ENCODE results near the gene TNRC18.
"Not testable (repeated sequence)": the region's sequence is repeated elsewhere in the genome, so short reads cannot be mapped to it uniquely, and the experiment has no call there.

The TNRC18 gene

DNA sequence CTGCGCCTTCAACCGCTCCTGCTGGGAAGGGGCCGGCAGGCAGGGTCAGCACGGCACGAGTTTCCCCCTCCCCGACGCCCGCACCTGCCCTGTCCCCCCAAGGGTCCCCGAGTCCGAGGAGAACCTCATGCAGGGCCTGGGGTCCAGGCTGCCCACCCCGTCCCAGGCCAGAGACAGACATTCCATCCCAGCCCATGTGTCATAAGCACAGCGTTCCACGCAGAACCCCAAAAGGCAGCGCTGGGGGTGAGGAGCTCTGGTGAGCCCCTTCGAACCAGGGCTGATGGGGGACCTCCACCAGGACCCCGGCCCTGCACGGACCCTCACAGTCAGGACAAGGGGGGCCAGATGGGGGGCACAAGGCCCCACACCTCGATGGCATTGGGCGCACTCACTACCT is 49.2 kb downstream of the TNRC18 start:
- no peak for DNase-seq

DNA sequence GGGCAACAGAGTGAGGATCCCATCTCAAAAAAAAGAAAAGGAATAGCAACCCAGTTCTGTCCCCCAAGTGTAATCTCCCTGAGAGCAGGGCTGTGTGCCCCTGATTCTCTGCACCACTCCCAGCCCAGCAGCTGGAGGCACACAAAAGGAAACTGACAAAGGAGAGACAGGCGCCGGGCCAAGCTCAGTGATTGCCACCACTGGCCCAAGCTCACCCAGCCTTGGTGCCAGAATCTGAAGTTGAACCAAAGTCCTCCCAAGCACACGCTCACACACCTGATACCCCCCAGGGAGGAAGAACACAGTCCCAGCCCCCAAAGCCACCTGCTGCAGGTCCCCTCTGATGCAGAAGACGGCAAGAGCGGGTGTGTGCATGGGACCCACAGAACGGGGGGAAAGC is 50.3 kb downstream of the TNRC18 start:
- DNase-seq = no peak

DNA sequence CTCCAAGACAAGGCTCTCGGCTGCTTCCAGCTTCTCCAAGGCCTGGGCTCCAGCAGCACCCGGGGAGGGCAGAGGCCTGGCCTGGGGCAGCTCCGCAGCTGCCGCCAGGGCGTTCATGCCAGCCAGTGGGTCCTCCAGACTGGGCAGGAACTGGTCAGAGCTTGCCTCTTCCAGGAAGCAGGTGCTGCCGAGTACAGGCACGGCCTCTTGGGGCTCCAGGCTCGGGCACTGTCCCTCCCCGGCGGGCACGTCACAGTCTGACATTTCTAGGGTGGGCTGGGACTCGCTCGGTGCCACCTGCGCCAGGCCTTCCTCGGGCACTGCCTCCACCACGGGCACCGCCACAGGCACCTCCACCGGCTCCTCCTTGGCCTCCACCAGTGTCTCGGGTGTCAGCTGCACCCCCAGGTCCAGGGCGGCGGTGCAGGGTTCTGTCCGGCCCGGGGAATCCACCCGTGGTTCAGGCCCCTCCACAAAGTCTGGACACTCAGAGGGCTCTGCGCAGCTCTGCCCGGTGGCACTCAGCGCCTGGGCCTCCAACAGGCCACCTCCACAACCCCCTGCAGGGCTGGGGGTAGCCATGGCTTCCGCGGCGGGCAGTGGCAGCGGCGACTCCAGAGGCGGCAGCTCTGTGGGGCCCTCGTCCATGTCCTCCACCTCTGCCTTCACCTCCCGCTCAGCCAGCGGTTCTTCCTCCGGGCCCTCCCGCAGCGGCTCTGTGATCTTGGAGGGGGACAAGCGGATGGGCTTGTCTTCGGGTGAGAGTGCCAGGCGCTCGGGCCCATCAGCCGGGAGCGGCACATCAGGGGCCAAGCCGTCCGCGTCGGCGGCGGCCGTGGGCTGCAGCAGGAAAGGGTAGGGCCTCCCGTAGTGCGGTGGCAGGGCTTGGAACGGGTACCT is 52.9 kb downstream of the TNRC18 start:
- no peak for DNase-seq

DNA sequence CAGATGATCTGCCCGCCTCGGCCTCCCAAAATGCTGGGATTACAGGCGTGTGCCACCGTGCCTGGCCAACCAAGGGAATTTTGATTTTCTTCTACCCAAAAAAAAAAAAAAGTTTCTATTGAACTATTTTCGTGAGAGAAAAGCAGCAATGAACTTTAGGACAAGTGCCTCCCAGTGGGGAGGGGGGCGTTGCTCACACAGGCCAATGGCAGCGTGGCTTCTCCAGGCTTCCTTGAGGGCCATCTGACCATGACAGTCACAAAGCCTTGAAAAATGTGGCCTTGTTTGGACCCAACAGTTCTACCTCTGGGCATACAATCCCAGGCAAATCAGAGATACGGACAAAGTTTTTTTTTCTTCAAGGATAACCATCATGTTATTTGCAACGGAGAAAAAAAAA is 56.0 kb downstream of the TNRC18 start:
- DNase-seq = no peak

DNA sequence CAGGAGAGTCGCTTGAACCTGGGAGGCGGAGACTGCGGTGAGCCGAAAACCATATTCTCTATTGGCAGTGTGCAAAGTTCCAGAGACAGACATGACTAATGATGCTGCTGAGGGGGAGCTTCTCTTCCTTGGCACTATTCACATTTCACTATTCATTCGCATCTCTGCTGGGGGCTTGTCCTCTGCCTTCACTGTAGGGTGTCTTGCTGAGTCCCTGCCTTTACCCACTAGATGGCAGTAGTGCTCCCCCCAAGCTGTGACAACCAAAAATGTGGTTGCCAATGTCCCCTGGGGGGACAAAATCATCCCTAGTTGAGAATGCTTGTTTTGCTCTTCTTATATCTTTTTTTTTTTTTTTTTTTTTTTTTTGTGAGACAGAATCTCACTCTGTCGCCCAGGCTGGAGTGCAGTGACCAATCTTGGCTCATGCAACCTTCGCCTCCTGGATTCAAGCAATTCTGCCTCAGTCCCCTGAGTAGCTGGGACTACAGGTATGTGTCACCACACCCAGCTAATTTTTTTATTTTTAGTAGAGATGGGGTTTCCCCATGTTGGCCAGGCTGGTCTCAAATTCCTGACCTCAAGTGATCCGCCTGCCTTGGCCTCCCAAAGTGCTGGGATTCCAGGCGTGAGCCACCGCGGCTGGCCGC is 57.5 kb downstream of the TNRC18 start:
- peak; percentile 40 for DNase-seq

DNA sequence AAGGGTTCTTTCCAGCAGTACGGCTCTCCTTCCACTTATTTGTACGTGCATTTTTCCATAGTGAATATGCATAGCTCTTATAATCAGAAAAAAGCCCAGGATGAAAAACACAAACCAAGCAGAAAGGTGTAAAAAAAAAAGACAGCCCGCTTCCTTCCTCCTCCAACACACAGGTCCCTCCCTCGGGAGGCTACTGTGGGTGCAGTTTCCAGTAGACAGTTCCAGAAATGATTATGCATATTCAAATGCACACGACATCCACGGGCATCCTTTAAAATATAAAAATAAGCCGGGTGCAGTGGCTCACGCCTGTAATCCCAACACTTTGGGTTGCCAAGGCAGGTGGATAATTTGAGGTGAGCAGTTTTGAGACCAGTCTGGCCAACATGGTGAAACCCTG is 59.9 kb downstream of the TNRC18 start:
- DNase-seq = no peak

DNA sequence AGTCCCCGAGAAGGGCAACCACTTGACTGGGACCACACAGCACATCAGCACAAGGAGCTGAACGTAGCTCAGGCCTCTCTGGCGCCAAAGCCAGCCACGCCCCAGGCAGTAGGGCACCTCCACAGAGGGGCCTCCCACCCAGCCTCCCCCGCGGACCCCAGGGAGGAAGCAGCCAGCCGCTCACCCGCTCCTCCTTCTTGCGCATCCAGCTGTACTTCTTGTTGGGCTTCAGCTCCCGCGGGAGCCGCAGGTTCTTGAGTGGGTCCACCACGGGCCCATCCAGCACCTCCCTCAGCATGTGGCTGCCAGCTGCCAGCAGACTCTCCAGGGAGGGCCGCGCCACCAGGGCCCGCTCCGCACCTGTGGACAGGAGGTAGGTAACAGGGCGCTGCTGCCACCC is 61.2 kb downstream of the TNRC18 start:
- no peak for DNase-seq

DNA sequence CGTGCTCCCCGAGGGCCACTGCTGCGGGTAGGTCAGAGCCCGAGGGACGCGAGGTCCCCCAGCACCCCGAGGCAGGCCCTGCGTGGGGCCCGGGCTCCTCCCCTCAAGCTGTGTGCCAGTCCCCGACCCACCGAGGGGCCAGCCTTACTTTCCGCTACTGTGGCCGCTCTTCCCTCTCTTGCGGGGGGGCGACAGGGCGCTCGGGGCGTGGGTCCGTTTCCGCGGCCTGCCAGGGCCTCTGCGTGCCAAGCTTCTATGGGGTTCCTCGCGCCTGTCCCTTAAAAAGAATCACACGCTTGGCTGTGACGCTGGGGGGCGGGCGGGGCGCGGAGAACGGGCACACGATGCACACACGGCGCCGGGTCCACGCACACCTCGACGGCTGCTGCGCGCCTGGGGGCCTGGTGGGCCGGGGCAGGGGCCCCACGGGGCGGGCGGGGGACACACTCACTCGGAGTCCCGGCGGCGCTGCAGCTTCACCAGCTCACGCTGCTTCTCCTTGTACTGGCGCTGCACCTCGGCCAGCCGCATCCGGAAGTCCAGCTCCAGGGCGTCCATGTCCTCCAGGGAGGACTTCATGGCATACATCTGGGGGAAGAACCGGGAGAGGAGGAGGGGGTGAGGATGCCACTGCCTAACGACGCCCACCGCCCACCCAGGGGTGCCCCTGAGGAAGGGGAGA is 62.0 kb downstream of the TNRC18 start:
- DNase-seq = no peak

DNA sequence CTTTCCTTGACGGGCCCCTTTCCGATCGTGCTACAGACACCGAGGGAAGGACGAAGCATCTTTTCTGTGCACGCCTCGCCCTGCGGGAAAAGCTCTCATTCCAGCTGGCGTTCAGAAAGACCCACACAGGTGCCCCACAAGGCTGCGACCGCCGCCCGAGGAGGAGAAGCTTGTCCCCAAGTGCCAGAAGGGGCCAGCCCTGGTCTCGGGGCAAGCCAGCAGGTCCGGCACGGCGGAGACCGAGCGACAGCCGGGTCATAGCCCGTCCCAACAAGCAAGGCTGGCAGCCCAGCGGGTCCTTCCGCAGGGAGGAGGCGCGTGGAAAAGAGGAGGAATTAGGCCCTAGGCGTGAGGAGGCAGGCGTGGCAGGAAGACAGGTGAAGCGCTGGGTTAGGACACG is 62.7 kb downstream of the TNRC18 start:
- DNase-seq = no peak

DNA sequence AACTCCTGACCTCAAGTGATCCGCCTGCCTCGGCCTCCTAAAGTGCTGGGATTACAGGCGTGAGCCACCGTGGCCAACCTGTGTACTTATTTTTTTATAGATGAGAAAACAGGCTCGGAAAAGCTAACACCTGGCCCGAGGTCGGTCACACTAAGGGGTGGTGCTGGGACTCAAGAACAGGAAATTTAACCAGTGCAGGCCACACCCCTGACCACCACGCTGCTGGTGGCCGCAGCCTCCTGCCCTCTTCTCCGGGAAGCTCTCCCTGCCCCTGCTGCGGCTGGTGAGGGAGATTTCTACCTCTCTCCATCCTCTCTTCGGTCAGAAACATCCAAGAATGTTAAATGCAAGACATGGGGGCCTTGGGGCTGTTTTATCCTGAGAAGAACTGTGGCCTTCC is 63.2 kb downstream of the TNRC18 start:
- DNase-seq = no peak

DNA sequence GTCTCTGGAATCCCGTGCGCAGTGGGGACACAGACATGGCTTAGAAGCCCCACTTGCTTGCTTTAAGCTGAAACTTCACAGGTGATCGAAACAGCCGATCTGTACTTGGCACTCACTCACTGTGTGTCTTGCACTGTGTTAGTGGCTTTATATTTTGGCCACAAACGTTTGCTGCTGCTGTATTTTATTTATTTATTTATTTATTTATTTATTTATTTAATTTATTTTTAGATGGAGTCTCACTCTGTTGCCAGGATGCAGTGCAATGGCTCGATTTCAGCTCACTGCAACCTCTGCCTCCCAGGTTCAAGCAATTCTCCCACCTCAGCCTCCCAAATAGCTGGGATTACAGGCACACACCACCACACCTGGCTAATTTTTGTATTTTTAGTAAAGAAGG is 63.6 kb downstream of the TNRC18 start:
- DNase-seq = not testable (repeated sequence)

DNA sequence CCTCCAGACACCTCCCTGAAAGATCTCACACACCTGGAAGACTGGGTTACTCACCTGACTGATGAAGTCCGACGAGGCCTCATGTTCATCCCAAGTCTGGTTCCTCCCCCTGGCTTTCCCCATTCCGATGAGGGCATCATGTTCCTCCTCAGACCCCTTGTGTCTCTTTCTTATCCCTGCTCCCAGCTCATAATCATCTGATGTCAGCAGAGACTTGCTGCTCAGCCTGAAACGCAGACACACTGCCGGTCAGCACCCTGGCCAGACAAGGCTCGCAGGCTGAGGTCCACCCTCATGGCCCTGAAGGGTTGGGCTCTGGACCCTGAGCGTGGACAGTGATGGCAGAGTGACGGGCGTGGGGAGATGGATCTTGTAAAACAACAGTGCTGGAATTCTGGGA is 64.3 kb downstream of the TNRC18 start:
- DNase-seq = no peak

DNA sequence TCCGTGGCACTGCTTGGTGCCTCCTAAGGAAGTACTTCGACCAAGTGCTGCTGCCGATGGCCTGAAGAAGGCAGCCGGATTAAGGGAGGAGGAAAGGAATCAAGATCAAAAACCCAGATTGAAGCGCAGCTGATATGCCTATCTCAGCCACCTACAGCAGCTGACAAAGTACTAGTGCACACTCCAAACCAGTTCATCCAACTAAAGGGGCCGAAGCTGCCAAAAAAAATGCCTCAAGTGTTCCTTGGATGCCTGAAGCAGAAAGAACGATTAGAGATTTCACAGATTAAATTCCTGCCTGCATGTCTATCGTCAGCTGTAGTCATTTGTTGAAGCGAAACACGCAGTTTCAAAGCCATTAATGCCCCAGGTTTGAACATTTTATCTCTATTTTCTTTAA is 65.7 kb downstream of the TNRC18 start:
- DNase-seq = no peak

DNA sequence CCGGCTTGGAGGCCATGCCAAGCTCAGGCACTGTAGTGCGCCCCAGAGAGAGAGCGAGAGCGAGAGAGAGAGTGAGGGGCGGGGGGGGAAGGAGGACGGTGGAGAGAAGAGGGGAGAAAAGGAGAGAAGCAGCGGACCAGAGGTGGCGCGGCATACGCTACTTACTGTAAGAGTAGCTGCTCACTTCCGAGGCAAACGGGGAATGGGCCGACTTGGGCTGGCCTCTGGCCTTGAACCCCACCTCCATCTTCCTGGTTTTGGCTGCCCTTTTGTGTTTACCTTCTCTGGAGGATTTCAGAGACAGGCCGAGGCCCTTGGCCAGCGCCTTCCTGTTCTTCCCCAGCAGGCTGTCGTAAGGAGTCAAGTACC is 66.9 kb downstream of the TNRC18 start:
- DNase-seq = no peak

DNA sequence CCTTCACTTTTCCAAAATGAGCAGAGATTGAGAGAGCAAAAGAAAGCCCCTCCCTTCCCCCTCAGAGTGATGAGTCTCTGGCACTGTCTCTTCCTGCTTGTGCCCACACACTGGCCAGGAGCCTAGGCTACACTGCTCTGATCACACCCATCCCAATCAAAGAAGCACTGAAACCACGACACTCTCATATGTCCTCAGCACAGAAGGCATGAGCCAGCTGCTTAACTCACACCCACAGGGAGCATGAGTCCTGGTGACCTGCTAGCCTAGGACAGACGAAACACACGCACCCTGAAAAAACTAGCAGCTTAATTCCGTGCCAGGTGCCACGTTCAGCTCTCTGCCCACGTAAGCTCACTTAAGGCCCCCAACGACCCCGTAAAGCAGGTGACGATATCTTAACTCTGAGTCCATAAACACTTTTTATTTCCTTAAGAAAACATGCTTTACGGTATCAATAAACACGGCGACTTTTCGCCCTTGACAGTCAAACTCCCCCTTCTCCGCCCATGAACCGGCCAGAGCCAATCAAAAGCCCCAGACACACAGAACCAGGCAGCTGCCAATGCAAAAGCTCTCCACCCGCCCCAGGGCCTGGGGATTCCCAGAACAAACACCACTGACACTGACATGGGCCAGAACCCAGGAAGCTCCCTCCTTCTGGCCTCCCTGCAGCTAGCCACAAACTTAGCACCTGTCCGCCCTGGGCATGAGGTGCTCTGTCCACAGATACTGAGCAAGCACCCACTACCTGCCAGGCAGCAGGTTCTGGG is 69.0 kb downstream of the TNRC18 start:
- DNase-seq = no peak

DNA sequence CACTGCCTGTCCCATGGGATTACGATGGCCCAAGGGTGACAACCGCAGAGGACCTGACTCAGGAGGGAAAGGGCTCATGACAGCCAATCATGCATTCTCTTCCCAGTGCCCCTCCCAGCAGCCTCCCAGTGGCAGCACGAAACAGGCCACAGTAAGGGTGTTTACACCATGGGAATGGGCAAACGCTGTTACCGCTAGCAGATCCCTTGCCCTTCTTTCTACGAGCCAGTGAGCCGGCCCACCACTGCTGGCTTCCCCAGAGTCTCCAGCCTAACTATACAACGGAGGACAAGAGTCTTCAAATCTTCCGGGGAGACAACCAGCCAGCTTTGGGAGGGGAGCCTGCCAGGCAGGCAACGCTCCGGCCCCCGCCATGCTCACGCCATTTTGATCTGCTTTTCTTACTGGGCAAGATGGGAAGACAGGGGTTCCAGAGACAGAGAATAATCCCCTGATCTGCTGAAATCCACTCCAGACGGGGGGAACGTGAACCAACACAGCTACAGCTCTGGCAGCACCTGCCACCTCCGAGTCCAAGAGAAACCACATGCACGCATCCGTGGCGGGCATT is 71.1 kb downstream of the TNRC18 start:
- DNase-seq = no peak

DNA sequence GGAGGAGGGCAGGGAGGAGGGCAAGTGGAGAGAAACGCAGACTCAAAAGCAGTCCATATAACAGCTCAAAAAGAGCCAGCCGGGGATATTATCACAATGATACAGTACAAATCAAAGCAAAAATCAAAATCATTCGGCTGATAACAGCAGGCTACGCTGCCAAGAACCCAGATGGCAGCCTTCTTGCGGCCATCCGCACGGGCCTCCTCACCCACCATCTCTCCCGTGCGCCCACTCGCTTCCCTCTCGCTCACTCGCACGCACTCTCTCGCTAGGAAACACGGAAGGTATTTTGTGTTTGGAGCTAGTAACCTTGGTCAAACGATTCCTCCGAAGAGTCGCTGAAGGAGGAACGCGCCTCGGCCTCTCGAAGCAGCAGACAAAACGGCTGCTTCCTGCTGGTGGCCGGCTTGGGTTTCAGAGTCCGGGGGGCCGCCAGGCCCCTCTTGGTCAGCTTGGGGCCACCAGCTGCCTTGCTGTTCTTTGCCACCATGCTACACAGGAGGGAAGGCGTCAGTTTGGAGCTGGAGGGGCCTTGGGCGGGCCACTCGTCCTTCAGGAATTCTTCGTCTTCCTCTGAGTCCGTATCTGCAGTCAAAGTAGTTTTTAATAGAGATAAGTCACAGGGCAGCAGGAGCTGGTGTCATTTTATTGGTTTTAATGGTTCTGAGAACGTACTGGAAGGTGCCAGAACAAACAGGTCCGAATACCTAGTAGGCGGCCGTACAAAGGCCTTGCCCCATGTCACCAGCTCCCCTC is 71.9 kb downstream of the TNRC18 start:
- DNase-seq = no peak

DNA sequence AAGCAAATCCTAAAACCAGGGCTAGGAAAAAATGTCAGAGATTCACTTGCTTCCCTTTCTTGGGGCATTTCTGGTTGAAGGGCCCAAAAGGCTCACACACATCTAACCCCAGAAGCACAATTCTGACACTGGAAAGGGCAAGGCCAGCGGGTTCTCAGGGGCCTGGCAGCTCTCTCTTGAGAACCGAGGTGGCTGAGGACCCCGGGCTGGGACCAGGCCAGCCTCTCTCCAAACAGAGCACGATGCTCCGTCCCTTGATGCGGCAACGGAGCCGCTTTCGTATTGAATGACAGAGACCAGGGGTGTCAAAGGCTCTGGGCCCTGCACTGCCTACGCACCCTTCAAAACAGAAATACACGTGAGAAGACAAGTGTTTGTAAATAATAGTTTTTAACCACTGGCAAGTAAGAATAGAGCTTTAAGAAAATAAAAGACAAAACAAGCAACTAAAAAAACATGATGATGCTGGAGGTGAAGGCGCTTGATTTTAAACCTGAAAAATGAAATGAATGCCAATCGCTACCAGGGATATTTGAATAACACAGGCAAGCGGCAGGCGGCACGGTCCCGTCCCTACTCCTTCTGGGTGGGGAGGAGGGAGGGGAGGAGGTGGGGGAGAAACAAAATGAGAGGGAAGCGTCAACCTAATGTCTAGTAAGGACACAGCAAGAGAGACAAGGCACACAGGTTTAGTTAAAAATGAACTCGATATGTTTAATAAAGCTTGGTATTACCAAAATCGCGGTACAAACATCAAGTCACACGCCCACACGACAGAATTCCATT is 72.8 kb downstream of the TNRC18 start:
- DNase-seq = no peak

DNA sequence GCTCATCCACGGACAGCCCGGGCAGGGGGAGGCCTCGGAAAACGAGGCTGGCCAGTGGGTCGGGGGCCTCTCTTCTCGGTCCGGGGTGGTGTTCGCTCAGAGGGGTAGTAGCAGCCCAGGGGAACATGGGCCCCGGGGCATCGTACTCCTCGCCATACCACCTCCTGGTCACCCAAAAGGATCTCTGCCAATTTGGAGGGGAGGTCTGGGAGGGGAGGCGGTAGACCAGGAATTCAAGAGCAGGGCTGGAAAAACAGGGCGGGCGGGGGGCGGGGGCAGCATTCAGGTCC is 73.5 kb downstream of the TNRC18 start:
- no peak for DNase-seq

DNA sequence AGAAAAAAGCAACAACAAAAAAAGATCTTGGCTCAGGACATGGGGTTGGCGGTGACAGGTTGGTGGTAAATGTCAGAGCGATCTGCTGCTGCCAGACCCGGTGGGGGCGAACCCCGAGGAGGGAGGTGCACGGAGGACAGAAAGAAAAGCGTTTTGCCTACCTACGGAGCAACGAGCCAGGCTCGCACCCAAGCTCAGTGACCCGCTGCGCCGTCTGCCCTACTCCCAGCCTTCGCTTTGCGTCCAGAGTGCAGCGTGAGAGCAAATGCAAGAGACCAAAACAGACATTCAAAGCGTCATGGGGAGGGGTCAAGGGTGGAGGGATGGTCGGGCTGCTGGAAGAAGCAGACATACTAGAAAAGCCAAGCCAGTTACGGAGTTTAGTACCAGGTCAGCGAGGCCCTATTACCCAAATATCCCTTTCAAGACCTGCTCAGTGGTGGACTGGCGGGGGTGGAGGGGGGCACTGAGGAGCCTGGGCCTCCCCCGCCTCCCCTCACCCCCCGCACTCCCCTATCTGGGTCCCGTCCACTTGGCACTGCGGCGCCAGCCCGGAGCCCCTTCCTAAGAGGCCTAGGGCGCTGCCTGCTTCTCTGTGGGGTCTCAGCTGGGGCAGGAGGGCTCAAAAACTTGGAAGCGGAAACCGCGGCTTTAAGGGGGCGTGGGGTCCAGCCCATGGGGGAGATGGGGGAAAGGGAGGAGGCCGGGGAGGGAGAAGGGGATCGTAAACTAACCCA is 74.0 kb downstream of the TNRC18 start:
- DNase-seq = no peak

DNA sequence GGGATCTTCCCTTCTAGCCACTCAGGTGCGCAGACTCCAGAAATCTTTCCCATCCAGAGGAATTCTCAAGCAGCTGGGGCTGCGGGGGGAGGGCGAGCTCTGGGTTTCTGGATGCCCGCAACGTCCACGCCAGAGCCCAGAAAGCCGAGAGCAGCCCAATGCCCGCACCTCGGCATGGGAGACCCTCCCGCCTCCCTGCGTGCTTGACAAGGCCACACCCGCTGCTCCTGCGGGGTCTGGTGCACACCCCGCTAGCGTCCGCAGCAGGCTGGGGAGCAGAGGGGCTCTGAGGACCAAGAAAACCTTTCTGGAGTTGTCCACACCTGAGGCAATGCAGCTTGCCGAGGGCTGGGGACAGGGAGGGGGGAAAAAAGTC is 74.6 kb downstream of the TNRC18 start:
- DNase-seq = no peak

All from activated effector memory CD4-positive, alpha-beta T cell treated with Interleukin-2 at 50 U/mL for 16 hours (primary cell).